Measurements from ENCODE around the gene KCNT2.

KCNT2 gene

GRCh38 chr1:196590959-196591358 is 17.3 kb downstream of the KCNT2 start:
- Histone ChIP-seq H3K27me3 (replicated peaks; ENCODE audit: control insufficient read depth, insufficient read depth, low read length) (no peaks in the 10 kb centered on the region), H3K36me3 (ENCODE audit: control insufficient read depth, insufficient read depth, low read length) (no peaks in the 10 kb centered on the region), H3K4me3 (replicated peaks; ENCODE audit: low read depth, low read length) (no peak overlapping the region)
- TF ChIP-seq CTCF (IDR thresholded peaks at IDR 0.05; ENCODE audit: insufficient read depth, low read length, poor library complexity, severe bottlenecking) = no peak
- no peak for DNase-seq (ENCODE audit: extremely low read depth, insufficient read length)

DNA sequence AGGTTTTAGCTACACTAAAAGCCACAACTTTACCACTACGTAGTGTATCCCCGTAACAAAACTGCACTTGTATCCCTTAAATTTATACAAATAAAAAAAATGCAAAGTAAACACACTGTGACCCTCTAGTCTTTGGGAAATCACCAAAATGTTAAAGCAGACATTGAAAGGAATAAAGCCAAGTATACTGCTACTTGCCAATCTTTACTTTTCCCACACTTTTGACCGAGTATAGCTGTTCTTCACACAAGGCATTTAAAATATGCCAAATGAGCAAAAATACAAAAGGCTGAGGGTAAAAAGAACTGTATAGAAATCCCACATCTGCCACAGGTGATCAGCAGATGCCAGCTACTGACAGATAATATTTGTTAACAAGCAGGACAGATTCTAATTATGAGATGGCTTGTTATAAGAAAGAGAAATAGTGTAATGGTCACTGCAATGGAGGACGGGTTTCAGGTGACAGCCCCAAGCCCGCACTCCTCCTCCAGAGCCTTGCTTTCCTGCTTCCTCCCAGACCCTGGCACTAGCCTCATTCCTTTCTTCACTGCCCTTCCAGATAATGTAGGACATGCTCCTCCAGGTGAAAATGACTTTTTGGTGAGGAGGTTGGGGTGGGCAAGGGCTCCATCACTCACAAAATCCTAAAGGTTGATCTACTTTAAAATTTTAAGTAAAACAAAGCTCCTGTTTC is 18.1 kb downstream of the KCNT2 start:
- no peaks in the 10 kb centered on the region for H3K27me3 ChIP-seq (replicated peaks; ENCODE audit: control insufficient read depth, insufficient read depth, low read length)
- no peak for TF ChIP-seq CTCF (IDR thresholded peaks at IDR 0.05; ENCODE audit: insufficient read depth, low read length, poor library complexity, severe bottlenecking)
- no peaks in the 10 kb centered on the region for H3K36me3 ChIP-seq (ENCODE audit: control insufficient read depth, insufficient read depth, low read length)
- DNase-seq (ENCODE audit: extremely low read depth, insufficient read length) = no peak
- H3K4me3 ChIP-seq (replicated peaks; ENCODE audit: low read depth, low read length) = no peak overlapping the region

GRCh38 chr1:196584696-196585095 is 23.5 kb downstream of the KCNT2 start:
- no peaks in the 10 kb centered on the region for H3K27me3 ChIP-seq (replicated peaks; ENCODE audit: control insufficient read depth, insufficient read depth, low read length)
- no peak overlapping the region for H3K4me3 ChIP-seq (replicated peaks; ENCODE audit: low read depth, low read length)
- TF ChIP-seq CTCF (IDR thresholded peaks at IDR 0.05; ENCODE audit: insufficient read depth, low read length, poor library complexity, severe bottlenecking) = no peak
- no peaks in the 10 kb centered on the region for H3K36me3 ChIP-seq (ENCODE audit: control insufficient read depth, insufficient read depth, low read length)
- no peak for DNase-seq (ENCODE audit: extremely low read depth, insufficient read length)

DNA sequence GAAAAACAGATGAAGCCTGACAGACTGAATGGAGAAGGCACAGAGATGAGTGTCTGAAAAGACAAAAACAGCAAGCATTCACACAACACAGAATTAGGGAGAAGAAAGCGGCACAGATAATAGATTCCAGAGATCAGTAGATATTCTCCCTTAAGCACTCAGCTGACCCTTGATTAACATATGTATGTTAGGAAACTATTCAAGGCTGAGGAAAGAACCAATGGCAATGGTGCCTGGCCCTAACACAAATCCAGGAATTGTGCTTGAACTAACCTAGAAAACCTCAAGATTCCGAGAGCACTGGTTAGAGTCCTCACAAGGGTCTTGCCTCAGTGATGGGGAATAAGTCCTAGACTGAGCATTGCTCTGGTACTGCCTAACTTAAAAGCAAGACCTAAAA is 30.9 kb downstream of the KCNT2 start:
- Histone ChIP-seq H3K36me3 (ENCODE audit: control insufficient read depth, insufficient read depth, low read length) (no peaks in the 10 kb centered on the region), H3K27me3 (replicated peaks; ENCODE audit: control insufficient read depth, insufficient read depth, low read length) (no peaks in the 10 kb centered on the region), H3K4me3 (replicated peaks; ENCODE audit: low read depth, low read length) (no peak overlapping the region)
- no peak for TF ChIP-seq CTCF (IDR thresholded peaks at IDR 0.05; ENCODE audit: insufficient read depth, low read length, poor library complexity, severe bottlenecking)
- DNase-seq (ENCODE audit: extremely low read depth, insufficient read length) = no peak

- no peak for TF ChIP-seq CTCF (IDR thresholded peaks at IDR 0.05; ENCODE audit: insufficient read depth, low read length, poor library complexity, severe bottlenecking)
Measured at GRCh38 chr1:196573226-196573625, 35.0 kb downstream of the KCNT2 start.

GRCh38 chr1:196567238-196567637 is 41.0 kb downstream of the KCNT2 start:
- Histone ChIP-seq H3K27me3 (replicated peaks; ENCODE audit: control insufficient read depth, insufficient read depth, low read length) (no peaks in the 10 kb centered on the region), H3K4me3 (replicated peaks; ENCODE audit: low read depth, low read length) (no peak overlapping the region), H3K36me3 (ENCODE audit: control insufficient read depth, insufficient read depth, low read length) (no peaks in the 10 kb centered on the region)
- no peak for TF ChIP-seq CTCF (IDR thresholded peaks at IDR 0.05; ENCODE audit: insufficient read depth, low read length, poor library complexity, severe bottlenecking)
- no peak for DNase-seq (ENCODE audit: extremely low read depth, insufficient read length)

More at GRCh38 chr1:196573226-196573625, 35.0 kb downstream of the KCNT2 start:
- DNase-seq (ENCODE audit: extremely low read depth, insufficient read length) = no peak
- H3K27me3 ChIP-seq (replicated peaks; ENCODE audit: control insufficient read depth, insufficient read depth, low read length) = no peaks in the 10 kb centered on the region
- no peaks in the 10 kb centered on the region for H3K36me3 ChIP-seq (ENCODE audit: control insufficient read depth, insufficient read depth, low read length)
- H3K4me3 ChIP-seq (replicated peaks; ENCODE audit: low read depth, low read length) = no peak overlapping the region

All from GM06990 (cell line).